ENCODE results near the gene ADAP2.
"Not testable (repeated sequence)": the region's sequence is repeated elsewhere in the genome, so short reads cannot be mapped to it uniquely, and the experiment has no call there.

ADAP2 gene

DNA sequence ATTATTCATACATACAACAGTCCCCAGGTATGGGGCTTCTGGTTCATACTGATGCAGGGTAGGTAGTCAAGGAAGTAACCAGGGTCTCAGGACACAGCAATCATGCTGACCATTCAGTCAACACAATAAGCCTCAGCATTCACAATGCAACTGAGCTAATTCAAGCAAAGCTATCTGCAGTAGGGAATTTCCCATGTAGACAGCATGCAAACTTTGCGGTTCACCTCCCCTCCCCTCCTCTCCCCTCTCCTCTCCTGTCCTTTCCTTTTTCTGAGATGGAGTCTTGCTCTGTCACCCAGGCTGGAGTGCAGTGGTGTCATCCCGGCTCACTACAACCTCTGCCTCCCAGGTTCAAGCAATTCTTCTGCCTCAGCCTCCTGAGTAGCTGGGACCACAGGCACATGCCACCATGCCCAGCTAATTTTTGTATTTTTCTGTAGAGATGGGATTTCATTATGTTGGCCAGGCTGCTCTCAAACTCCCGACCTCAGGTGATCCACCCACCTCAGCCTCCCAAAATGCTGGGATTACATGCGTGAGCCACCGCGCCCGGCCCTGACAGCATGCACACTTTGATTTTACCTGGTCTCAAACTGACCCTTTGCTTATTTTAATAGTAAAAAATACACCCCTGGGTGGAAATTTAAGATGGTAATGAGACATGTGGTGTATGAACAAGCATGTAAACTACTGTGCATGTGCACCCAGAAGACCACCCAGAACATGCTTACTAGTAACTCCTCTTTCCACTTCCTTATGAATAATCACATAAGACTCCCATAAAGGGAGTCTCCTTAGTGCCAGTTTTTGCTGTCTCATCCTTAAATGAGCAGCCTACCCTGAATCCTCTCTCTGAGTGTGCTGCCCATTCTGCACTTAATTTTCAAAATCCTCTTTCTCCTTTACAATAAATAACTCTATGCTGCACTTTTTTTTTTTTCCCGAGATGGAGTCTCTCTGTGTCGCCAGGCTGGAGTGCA, 39.8 kb downstream of the ADAP2 start:
- TF ChIP-seq ZNF623 (tag by site-specific recombination; IDR thresholded peaks at IDR 0.05), result no peak
- TF ChIP-seq ZNF664 (tag by site-specific recombination; IDR thresholded peaks at IDR 0.05), result no peak
- no peak for TF ChIP-seq ZNF266 (tag by site-specific recombination; IDR thresholded peaks at IDR 0.05; ENCODE audit: low read depth)
- no peak for TF ChIP-seq ZSCAN30 (tag by site-specific recombination; IDR thresholded peaks at IDR 0.05)
- TF ChIP-seq ZNF521 (tag by site-specific recombination; IDR thresholded peaks at IDR 0.05), result no peak
- TF ChIP-seq ZNF423 (tag by site-specific recombination; IDR thresholded peaks at IDR 0.05), result no peak
- no peak for TF ChIP-seq ZNF555 (tag by site-specific recombination; conservative IDR thresholded peaks at IDR 0.05)
- TF ChIP-seq ZNF600 (tag by site-specific recombination; IDR thresholded peaks at IDR 0.05), result 0 out of 2 replicates have a peak, but pooled peaks have one; percentile 43
- no peak for TF ChIP-seq ZNF174 (tag by site-specific recombination; IDR thresholded peaks at IDR 0.05)
- POLR2A ChIA-PET, result no interaction called here
- H3K4me3 ChIP-seq (ENCODE audit: low read depth, low read length), result no peak overlapping the region
- H3K27ac ChIP-seq (ENCODE audit: extremely low read depth, low read depth, low read length), result no peak overlapping the region
- peaks cover 4 to 8% of the 10 kb centered on the region in 2 experiments; a peak in 2 of 3 replicates for H3K36me3 ChIP-seq (ENCODE audit: control insufficient read depth in 2 of 2, insufficient read depth in 1 of 2, low read length in 2 of 2)
- no peaks in the 10 kb centered on the region for H3K4me1 ChIP-seq (ENCODE audit: control insufficient read depth, insufficient read depth, low read length)
- CTCF ChIA-PET, result interaction anchor here (0.6 kb wide), 1 partner anchor 556 kb away, joined by 3 read pairs; no protein-coding TSS in a partner anchor
- no peaks in the 10 kb centered on the region for H3K9me3 ChIP-seq (ENCODE audit: control insufficient read depth, insufficient read depth, low read depth, low read length)

DNA sequence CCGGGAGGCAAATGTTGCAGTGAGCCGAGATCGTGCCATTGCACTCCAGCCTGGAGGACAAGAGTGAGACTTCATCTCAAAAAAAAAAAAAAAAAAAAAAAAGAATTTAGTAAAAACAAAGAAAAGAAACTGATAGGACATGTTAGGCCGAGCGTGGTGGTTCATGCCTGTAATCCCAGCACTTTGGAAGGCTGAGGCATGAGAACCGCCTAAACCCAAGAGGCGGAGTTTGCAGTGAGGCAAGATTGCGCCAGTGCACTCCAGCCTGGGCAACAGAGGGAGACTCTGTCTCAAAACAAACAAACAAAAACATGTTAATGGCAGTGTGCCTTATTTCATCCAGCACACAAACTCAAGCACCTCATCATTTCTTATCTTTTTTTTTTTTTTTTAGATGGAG, 42.6 kb downstream of the ADAP2 start:
- H3K27ac ChIP-seq (ENCODE audit: extremely low read depth, low read depth, low read length); H3K4me1 ChIP-seq (ENCODE audit: control insufficient read depth, insufficient read depth, low read length); H3K9me3 ChIP-seq (ENCODE audit: control insufficient read depth, insufficient read depth, low read depth, low read length); H3K4me3 ChIP-seq (ENCODE audit: low read depth, low read length); CTCF ChIA-PET; H3K36me3 ChIP-seq (ENCODE audit: control insufficient read depth in 2 of 2, insufficient read depth in 1 of 2, low read length in 2 of 2): not testable (repeated sequence)
- POLR2A ChIA-PET, result interaction anchor here (0.7 kb wide), 1 partner anchor 364 kb away, joined by 6 read pairs; no protein-coding TSS in a partner anchor

DNA sequence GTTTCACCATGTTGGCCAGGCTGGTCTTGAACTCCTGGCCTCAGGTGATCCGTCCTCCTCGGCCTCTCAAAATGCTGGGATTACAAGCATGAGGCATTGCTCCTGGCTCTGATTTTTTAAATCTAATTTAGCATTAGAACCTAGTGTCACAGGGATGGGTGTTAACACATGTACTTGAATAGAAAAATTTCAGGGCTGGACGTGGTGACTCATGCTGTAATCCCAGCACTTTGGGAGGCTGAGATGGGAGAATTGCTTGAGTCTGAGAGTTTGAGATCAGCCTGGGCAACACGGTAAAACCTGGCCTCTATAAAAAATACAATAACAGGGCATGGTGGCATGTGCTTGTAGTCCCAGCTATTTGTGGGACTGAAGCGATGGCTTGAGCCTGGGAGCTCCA, 43.1 kb downstream of the ADAP2 start:
- TF ChIP-seq, protein P1, sequence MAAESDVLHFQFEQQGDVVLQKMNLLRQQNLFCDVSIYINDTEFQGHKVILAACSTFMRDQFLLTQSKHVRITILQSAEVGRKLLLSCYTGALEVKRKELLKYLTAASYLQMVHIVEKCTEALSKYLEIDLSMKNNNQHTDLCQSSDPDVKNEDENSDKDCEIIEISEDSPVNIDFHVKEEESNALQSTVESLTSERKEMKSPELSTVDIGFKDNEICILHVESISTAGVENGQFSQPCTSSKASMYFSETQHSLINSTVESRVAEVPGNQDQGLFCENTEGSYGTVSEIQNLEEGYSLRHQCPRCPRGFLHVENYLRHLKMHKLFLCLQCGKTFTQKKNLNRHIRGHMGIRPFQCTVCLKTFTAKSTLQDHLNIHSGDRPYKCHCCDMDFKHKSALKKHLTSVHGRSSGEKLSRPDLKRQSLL (tag by site-specific recombination; IDR thresholded peaks at IDR 0.05), result no peak
- no peak for TF ChIP-seq MYNN (tag by site-specific recombination; IDR thresholded peaks at IDR 0.05; ENCODE audit: borderline replicate concordance)
- TF ChIP-seq KLF8 (tag by site-specific recombination; IDR thresholded peaks at IDR 0.05), result no peak
- TF ChIP-seq, protein P2, sequence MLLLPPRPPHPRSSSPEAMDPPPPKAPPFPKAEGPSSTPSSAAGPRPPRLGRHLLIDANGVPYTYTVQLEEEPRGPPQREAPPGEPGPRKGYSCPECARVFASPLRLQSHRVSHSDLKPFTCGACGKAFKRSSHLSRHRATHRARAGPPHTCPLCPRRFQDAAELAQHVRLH (tag by site-specific recombination; IDR thresholded peaks at IDR 0.05), result no peak
- no peak for TF ChIP-seq ZFP37 (tag by site-specific recombination; IDR thresholded peaks at IDR 0.05)
- TF ChIP-seq, protein P3, sequence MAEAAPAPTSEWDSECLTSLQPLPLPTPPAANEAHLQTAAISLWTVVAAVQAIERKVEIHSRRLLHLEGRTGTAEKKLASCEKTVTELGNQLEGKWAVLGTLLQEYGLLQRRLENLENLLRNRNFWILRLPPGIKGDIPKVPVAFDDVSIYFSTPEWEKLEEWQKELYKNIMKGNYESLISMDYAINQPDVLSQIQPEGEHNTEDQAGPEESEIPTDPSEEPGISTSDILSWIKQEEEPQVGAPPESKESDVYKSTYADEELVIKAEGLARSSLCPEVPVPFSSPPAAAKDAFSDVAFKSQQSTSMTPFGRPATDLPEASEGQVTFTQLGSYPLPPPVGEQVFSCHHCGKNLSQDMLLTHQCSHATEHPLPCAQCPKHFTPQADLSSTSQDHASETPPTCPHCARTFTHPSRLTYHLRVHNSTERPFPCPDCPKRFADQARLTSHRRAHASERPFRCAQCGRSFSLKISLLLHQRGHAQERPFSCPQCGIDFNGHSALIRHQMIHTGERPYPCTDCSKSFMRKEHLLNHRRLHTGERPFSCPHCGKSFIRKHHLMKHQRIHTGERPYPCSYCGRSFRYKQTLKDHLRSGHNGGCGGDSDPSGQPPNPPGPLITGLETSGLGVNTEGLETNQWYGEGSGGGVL (tag by site-specific recombination; IDR thresholded peaks at IDR 0.05), result no peak
- no peak for TF ChIP-seq ZNF549 (tag by site-specific recombination; IDR thresholded peaks at IDR 0.05)
- TF ChIP-seq, protein P4, sequence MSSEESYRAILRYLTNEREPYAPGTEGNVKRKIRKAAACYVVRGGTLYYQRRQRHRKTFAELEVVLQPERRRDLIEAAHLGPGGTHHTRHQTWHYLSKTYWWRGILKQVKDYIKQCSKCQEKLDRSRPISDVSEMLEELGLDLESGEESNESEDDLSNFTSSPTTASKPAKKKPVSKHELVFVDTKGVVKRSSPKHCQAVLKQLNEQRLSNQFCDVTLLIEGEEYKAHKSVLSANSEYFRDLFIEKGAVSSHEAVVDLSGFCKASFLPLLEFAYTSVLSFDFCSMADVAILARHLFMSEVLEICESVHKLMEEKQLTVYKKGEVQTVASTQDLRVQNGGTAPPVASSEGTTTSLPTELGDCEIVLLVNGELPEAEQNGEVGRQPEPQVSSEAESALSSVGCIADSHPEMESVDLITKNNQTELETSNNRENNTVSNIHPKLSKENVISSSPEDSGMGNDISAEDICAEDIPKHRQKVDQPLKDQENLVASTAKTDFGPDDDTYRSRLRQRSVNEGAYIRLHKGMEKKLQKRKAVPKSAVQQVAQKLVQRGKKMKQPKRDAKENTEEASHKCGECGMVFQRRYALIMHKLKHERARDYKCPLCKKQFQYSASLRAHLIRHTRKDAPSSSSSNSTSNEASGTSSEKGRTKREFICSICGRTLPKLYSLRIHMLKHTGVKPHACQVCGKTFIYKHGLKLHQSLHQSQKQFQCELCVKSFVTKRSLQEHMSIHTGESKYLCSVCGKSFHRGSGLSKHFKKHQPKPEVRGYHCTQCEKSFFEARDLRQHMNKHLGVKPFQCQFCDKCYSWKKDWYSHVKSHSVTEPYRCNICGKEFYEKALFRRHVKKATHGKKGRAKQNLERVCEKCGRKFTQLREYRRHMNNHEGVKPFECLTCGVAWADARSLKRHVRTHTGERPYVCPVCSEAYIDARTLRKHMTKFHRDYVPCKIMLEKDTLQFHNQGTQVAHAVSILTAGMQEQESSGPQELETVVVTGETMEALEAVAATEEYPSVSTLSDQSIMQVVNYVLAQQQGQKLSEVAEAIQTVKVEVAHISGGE (tag by site-specific recombination; conservative IDR thresholded peaks at IDR 0.05; ENCODE audit: low read depth), result no peak
- CTCF ChIA-PET, result no interaction called here
- Histone ChIP-seq H3K36me3 (ENCODE audit: control insufficient read depth in 2 of 2, insufficient read depth in 1 of 2, low read length in 2 of 2) (peaks cover 0 to 4% of the 10 kb centered on the region in 2 experiments; a peak in 1 of 3 replicates), H3K27ac (ENCODE audit: extremely low read depth, low read depth, low read length) (no peak overlapping the region), H3K9me3 (ENCODE audit: control insufficient read depth, insufficient read depth, low read depth, low read length) (no peaks in the 10 kb centered on the region), H3K4me3 (ENCODE audit: low read depth, low read length) (no peak overlapping the region), H3K4me1 (ENCODE audit: control insufficient read depth, insufficient read depth, low read length) (no peaks in the 10 kb centered on the region)
- POLR2A ChIA-PET, result no interaction called here
